ENCODE data around the gene SLC7A10. TPM values are rescaled to one million over a fixed set of nuclear protein-coding genes. Genes with fewer than 3 reads are reported as not detected.

The SLC7A10 gene
- total RNA-seq, 1 donor from 2014 or later, result not detected

GRCh38 chr19:33204136-33204973 is 21.3 kb downstream of the SLC7A10 start:
- TF ChIP-seq CTCF (IDR thresholded peaks at IDR 0.05), result no peak
- H3K4me1 Mint-ChIP-seq, result no peaks in the 10 kb centered on the region
- no peak overlapping the region for H3K27ac Mint-ChIP-seq
- H3K27me3 Mint-ChIP-seq, result no peaks in the 10 kb centered on the region
- no peak overlapping the region for H3K4me3 Mint-ChIP-seq
- CTCF ChIA-PET, result no interaction called here
- DNase-seq, result no peak
- intact Hi-C loops (cut with micrococcal nuclease), result no loop called here
- POLR2A ChIA-PET, result no interaction called here
- no peak for ATAC-seq (ENCODE audit: low read depth)
- H3K36me3 Mint-ChIP-seq (ENCODE audit: low read depth), result no peaks in the 10 kb centered on the region
- H3K9me3 Mint-ChIP-seq, result no peaks in the 10 kb centered on the region

- no peaks in the 10 kb centered on the region for H3K36me3 Mint-ChIP-seq (ENCODE audit: low read depth)
- POLR2A ChIA-PET, result no interaction called here
- no peak overlapping the region for H3K27ac Mint-ChIP-seq
- intact Hi-C loops (cut with micrococcal nuclease), result no loop called here
- no peak for TF ChIP-seq CTCF (IDR thresholded peaks at IDR 0.05)
- H3K4me1 Mint-ChIP-seq, result no peaks in the 10 kb centered on the region
- no peaks in the 10 kb centered on the region for H3K27me3 Mint-ChIP-seq
- DNase-seq, result no peak
- H3K4me3 Mint-ChIP-seq, result no peak overlapping the region
- CTCF ChIA-PET, result no interaction called here
- no peaks in the 10 kb centered on the region for H3K9me3 Mint-ChIP-seq
- ATAC-seq (ENCODE audit: low read depth), result no peak
Measured at GRCh38 chr19:33203529-33203928, 22.1 kb downstream of the SLC7A10 start.

GRCh38 chr19:33202546-33203507 is 22.8 kb downstream of the SLC7A10 start:
- ChIA-PET POLR2A (no interaction called here), CTCF (no interaction called here)
- no peak for DNase-seq
- ATAC-seq (ENCODE audit: low read depth), result no peak
- H3K27me3 Mint-ChIP-seq, result no peaks in the 10 kb centered on the region
- no peak overlapping the region for H3K4me3 Mint-ChIP-seq
- H3K4me1 Mint-ChIP-seq, result no peaks in the 10 kb centered on the region
- intact Hi-C loops (cut with micrococcal nuclease), result no loop called here
- H3K36me3 Mint-ChIP-seq (ENCODE audit: low read depth), result no peaks in the 10 kb centered on the region
- no peaks in the 10 kb centered on the region for H3K9me3 Mint-ChIP-seq
- no peak for TF ChIP-seq CTCF (IDR thresholded peaks at IDR 0.05)
- no peak overlapping the region for H3K27ac Mint-ChIP-seq

- H3K36me3 Mint-ChIP-seq (ENCODE audit: low read depth), result no peaks in the 10 kb centered on the region
- no peak for TF ChIP-seq CTCF (IDR thresholded peaks at IDR 0.05)
- ChIA-PET CTCF (no interaction called here), POLR2A (no interaction called here)
- H3K27ac Mint-ChIP-seq, result no peak overlapping the region
- DNase-seq (no peak), ATAC-seq (ENCODE audit: low read depth) (no peak)
- H3K9me3 Mint-ChIP-seq, result no peaks in the 10 kb centered on the region
- no peaks in the 10 kb centered on the region for H3K27me3 Mint-ChIP-seq
- intact Hi-C loops (cut with micrococcal nuclease), result no loop called here
- no peaks in the 10 kb centered on the region for H3K4me1 Mint-ChIP-seq
- H3K4me3 Mint-ChIP-seq, result no peak overlapping the region
Measured at GRCh38 chr19:33201886-33202545, 23.6 kb downstream of the SLC7A10 start.

- Mint-ChIP-seq H3K27ac (no peak overlapping the region), H3K27me3 (peaks cover 3% of the 10 kb centered on the region), H3K4me1 (no peaks in the 10 kb centered on the region), H3K36me3 (ENCODE audit: low read depth) (no peaks in the 10 kb centered on the region), H3K9me3 (no peaks in the 10 kb centered on the region), H3K4me3 (no peak overlapping the region)
- ChIA-PET POLR2A (no interaction called here), CTCF (no interaction called here)
- DNase-seq (no peak), ATAC-seq (ENCODE audit: low read depth) (no peak)
- intact Hi-C loops (cut with micrococcal nuclease), result no loop called here
- no peak for TF ChIP-seq CTCF (IDR thresholded peaks at IDR 0.05)
Measured at GRCh38 chr19:33201473-33201872, 24.2 kb downstream of the SLC7A10 start.

Measured in activated B cell treated with CpG ODN at 0.5 μM for 24 hours (primary cell).